HEK293 (cell line): ENCODE measurements around the gene RAD23B.

Experiments used
- CTCF ChIA-PET: fragments of 350-600 bp; formaldehyde crosslinking; extraction: SDS; loops from one replicate; lab custom pipeline; 2021; ENCODE audit warnings: antibody characterized with exemption; lab: Yijun Ruan, JAX
- POLR2A ChIA-PET: fragments of 300-600 bp; formaldehyde crosslinking; extraction: SDS; loops from one replicate; lab custom pipeline; 2020; ENCODE audit warnings: antibody characterized with exemption, inconsistent platforms; lab: Yijun Ruan, JAX
- H3K27ac ChIP-seq: fragments of 200-500 bp; sonication (Bioruptor generic); 2 replicates; pipeline ENCODE4 v1.5.1; 2014; ENCODE audit warnings: low read depth, low read length, control low read depth, inconsistent platforms; ENCODE audit errors: extremely low read depth
- H3K36me3 ChIP-seq, 2 experiments: fragments of 200-500 bp in 1 of 2; sonication (Bioruptor generic) in 1 of 2; 1 replicate in 1 of 2; 2 replicates in 1 of 2; pipeline ENCODE4 v1.5.1; 2014 to 2017; ENCODE audit warnings: inconsistent platforms in 2 of 2, low read length in 2 of 2; ENCODE audit not compliant: control insufficient read depth in 2 of 2, insufficient read depth in 1 of 2
- H3K4me1 ChIP-seq: fragments of 200-500 bp; sonication (Bioruptor generic); 2 replicates; pipeline ENCODE4 v1.5.1; 2014; ENCODE audit warnings: mild to moderate bottlenecking, low read length, inconsistent platforms; ENCODE audit not compliant: control insufficient read depth, insufficient read depth
- H3K4me3 ChIP-seq: 2 replicates; pipeline ENCODE4 v1.5.1; 2011; ENCODE audit warnings: low read depth, mild to moderate bottlenecking, control low read depth, low read length, moderate library complexity
- H3K9me3 ChIP-seq: fragments of 200-500 bp; sonication (Bioruptor generic); 2 replicates; pipeline ENCODE4 v1.5.1; 2014; ENCODE audit warnings: low read depth, low read length, inconsistent platforms; ENCODE audit not compliant: control insufficient read depth, insufficient read depth
- GLI2 ChIP-seq: fragments of 450-650 bp; formaldehyde crosslinking; IDR thresholded peaks from 2 replicates; pipeline ENCODE4; 2017; ENCODE audit warnings: missing biosample characterization, missing genetic modification characterization, low read depth, borderline replicate concordance
- GLI4 ChIP-seq: fragments of 450-650 bp; formaldehyde crosslinking; IDR thresholded peaks from 2 replicates; pipeline ENCODE4 v1.5.1; 2016; ENCODE audit warnings: missing biosample characterization, missing genetic modification characterization
- GLIS1 ChIP-seq: fragments of 450-650 bp; formaldehyde crosslinking; IDR thresholded peaks from 2 replicates; pipeline ENCODE4 v1.5.1; 2016; ENCODE audit warnings: missing biosample characterization, missing genetic modification characterization
- PRDM1 ChIP-seq: fragments of 450-650 bp; formaldehyde crosslinking; IDR thresholded peaks from 2 replicates; pipeline ENCODE4; 2016; ENCODE audit warnings: missing biosample characterization, missing genetic modification characterization
- RBAK ChIP-seq: fragments of 450-650 bp; formaldehyde crosslinking; IDR thresholded peaks from 2 replicates; pipeline ENCODE4 v1.5.1; 2016; ENCODE audit warnings: missing biosample characterization, missing genetic modification characterization
- YY1 ChIP-seq: fragments of 450-650 bp; formaldehyde crosslinking; IDR thresholded peaks from 2 replicates; pipeline ENCODE4 v1.5.1; 2018; ENCODE audit warnings: missing biosample characterization, missing genetic modification characterization
- ZBTB48 ChIP-seq: fragments of 450-650 bp; formaldehyde crosslinking; IDR thresholded peaks from 2 replicates; pipeline ENCODE4 v1.5.1; 2016; ENCODE audit warnings: missing biosample characterization, missing genetic modification characterization
- ZBTB8A ChIP-seq: fragments of 450-650 bp; formaldehyde crosslinking; IDR thresholded peaks from 2 replicates; pipeline ENCODE4 v1.5.1; 2016; ENCODE audit warnings: missing biosample characterization, missing genetic modification characterization
- ZNF10 ChIP-seq: fragments of 450-650 bp; formaldehyde crosslinking; IDR thresholded peaks from 2 replicates; pipeline ENCODE4 v1.5.1; 2017; ENCODE audit warnings: missing biosample characterization, missing genetic modification characterization
- ZNF112 ChIP-seq: fragments of 450-650 bp; formaldehyde crosslinking; IDR thresholded peaks from 2 replicates; pipeline ENCODE4 v1.5.0; 2017; ENCODE audit warnings: missing biosample characterization, missing genetic modification characterization
- ZNF121 ChIP-seq: fragments of 450-650 bp; formaldehyde crosslinking; IDR thresholded peaks from 2 replicates; pipeline ENCODE4 v1.5.1; 2016; ENCODE audit warnings: missing biosample characterization, missing genetic modification characterization
- ZNF223 ChIP-seq: fragments of 450-650 bp; formaldehyde crosslinking; IDR thresholded peaks from 2 replicates; pipeline ENCODE4 v1.5.1; 2016; ENCODE audit warnings: missing biosample characterization, missing genetic modification characterization
- ZNF266 ChIP-seq: fragments of 450-650 bp; formaldehyde crosslinking; IDR thresholded peaks from 2 replicates; pipeline ENCODE4 v1.5.1; 2016; ENCODE audit warnings: missing biosample characterization, missing genetic modification characterization, low read depth
- ZNF366 ChIP-seq: fragments of 450-650 bp; formaldehyde crosslinking; conservative IDR thresholded peaks from 2 replicates; pipeline ENCODE4 v1.5.1; 2016; ENCODE audit warnings: missing biosample characterization, missing genetic modification characterization
- ZNF416 ChIP-seq: fragments of 450-650 bp; formaldehyde crosslinking; IDR thresholded peaks from 2 replicates; pipeline ENCODE4 v1.5.1; 2016; ENCODE audit warnings: missing biosample characterization, missing genetic modification characterization
- ZNF426 ChIP-seq: fragments of 450-650 bp; formaldehyde crosslinking; IDR thresholded peaks from 2 replicates; pipeline ENCODE4 v1.5.1; 2017; ENCODE audit warnings: missing biosample characterization, missing genetic modification characterization, mild to moderate bottlenecking, inconsistent platforms, moderate library complexity
- ZNF473 ChIP-seq: fragments of 450-650 bp; formaldehyde crosslinking; IDR thresholded peaks from 2 replicates; pipeline ENCODE4 v1.5.1; 2017; ENCODE audit warnings: missing biosample characterization, missing genetic modification characterization
- ZNF560 ChIP-seq: fragments of 450-650 bp; formaldehyde crosslinking; IDR thresholded peaks from 2 replicates; pipeline ENCODE4 v1.5.1; 2017; ENCODE audit warnings: missing biosample characterization, missing genetic modification characterization, borderline replicate concordance
- ZNF623 ChIP-seq: fragments of 450-650 bp; formaldehyde crosslinking; IDR thresholded peaks from 2 replicates; pipeline ENCODE4 v1.5.1; 2016; ENCODE audit warnings: missing biosample characterization, missing genetic modification characterization
- ZNF639 ChIP-seq: fragments of 450-650 bp; formaldehyde crosslinking; IDR thresholded peaks from 2 replicates; pipeline ENCODE4 v1.5.1; 2016; ENCODE audit warnings: missing biosample characterization, missing genetic modification characterization
- ZNF645 ChIP-seq: fragments of 450-650 bp; formaldehyde crosslinking; IDR thresholded peaks from 2 replicates; pipeline ENCODE4; 2016; ENCODE audit warnings: missing biosample characterization, missing genetic modification characterization
- ZNF660 ChIP-seq: fragments of 450-650 bp; IDR thresholded peaks from 2 replicates; pipeline ENCODE4 v1.5.1; 2018; ENCODE audit warnings: missing biosample characterization, mild to moderate bottlenecking, missing genetic modification characterization

RAD23B gene

GRCh38 chr9:107309271-107309670, 26.2 kb downstream of the RAD23B start:
- no peak for TF ChIP-seq ZNF473
- no peak for TF ChIP-seq ZNF416 (tag by site-specific recombination)
- no peak for TF ChIP-seq RBAK (tag by site-specific recombination)
- TF ChIP-seq GLI2 (tag by site-specific recombination): no peak
- TF ChIP-seq ZNF639 (tag by site-specific recombination): no peak
- TF ChIP-seq ZNF121 (tag by site-specific recombination): no peak
- TF ChIP-seq GLIS1 (tag by site-specific recombination): no peak
- TF ChIP-seq ZNF223: no peak
- no peak for TF ChIP-seq GLI4 (tag by site-specific recombination)
- no peak for TF ChIP-seq ZNF645 (tag by site-specific recombination)
- TF ChIP-seq ZNF623 (tag by site-specific recombination): no peak
- TF ChIP-seq ZBTB8A: no peak
- Histone ChIP-seq H3K4me3 (no peak overlapping the region), H3K36me3 (peaks cover 21 to 78% of the 10 kb centered on the region in 2 experiments), H3K4me1 (no peaks in the 10 kb centered on the region), H3K9me3 (no peaks in the 10 kb centered on the region), H3K27ac (no peak overlapping the region)
- ChIA-PET CTCF (interaction anchor here (1.4 kb wide), 1 partner anchor 31 kb away, joined by 3 read pairs; no protein-coding TSS in a partner anchor), POLR2A (no interaction called here)

- POLR2A ChIA-PET: no interaction called here
- Histone ChIP-seq H3K36me3 (peaks cover 26 to 71% of the 10 kb centered on the region in 2 experiments), H3K27ac (no peak overlapping the region), H3K4me1 (no peaks in the 10 kb centered on the region), H3K9me3 (no peaks in the 10 kb centered on the region), H3K4me3 (no peak overlapping the region)
- TF ChIP-seq ZBTB48 (tag by site-specific recombination): no peak
- TF ChIP-seq GLI2 (tag by site-specific recombination): no peak
- no peak for TF ChIP-seq ZNF112
- no peak for TF ChIP-seq ZNF560 (tag by site-specific recombination)
- no peak for TF ChIP-seq ZNF426
- TF ChIP-seq ZNF266 (tag by site-specific recombination): no peak
- TF ChIP-seq ZNF10 (tag by site-specific recombination): no peak
- TF ChIP-seq ZNF660 (tag by site-specific recombination): no peak
- CTCF ChIA-PET: no interaction called here
These were observed 29.4 kb downstream of the RAD23B start for GRCh38 chr9:107312376-107313050.

- Histone ChIP-seq H3K4me3 (no peak overlapping the region), H3K27ac (no peak overlapping the region), H3K4me1 (no peaks in the 10 kb centered on the region), H3K36me3 (peaks cover 30 to 72% of the 10 kb centered on the region in 2 experiments), H3K9me3 (no peaks in the 10 kb centered on the region)
- ChIA-PET CTCF (interaction anchor here (1.0 kb wide), 1 partner anchor 10 kb away, joined by 4 read pairs; no protein-coding TSS in a partner anchor), POLR2A (no interaction called here)
- TF ChIP-seq ZNF366 (tag by site-specific recombination): peak; percentile 34; the same call in 1 of the 2 replicates
- TF ChIP-seq YY1 (tag by site-specific recombination): no peak
- peak; percentile 96 for TF ChIP-seq PRDM1 (tag by site-specific recombination)
These were observed 30.5 kb downstream of the RAD23B start for GRCh38 chr9:107313555-107314096.
